Activated CD8-positive, alpha-beta memory T cell treated with anti-CD3 and anti-CD28 coated beads, Interleukin-2, amount 50 U/mL, for 48 hours (primary cell): Measurements from ENCODE around the gene DEPDC5.

Experiments
- DNase-seq: peaks from one replicate; pipeline ENCODE4 v3.0.0-alpha.2; 2020

The DEPDC5 gene

GRCh38 chr22:31933406-31933805, 179.6 kb downstream of the DEPDC5 start:
- DNase-seq: no peak

GRCh38 chr22:31933816-31934482, 180.1 kb downstream of the DEPDC5 start:
- DNase-seq: no peak

GRCh38 chr22:31935961-31936635, 182.3 kb downstream of the DEPDC5 start:
- no peak for DNase-seq

- DNase-seq: no peak
Observed at GRCh38 chr22:31937341-31937740, 183.5 kb downstream of the DEPDC5 start.

GRCh38 chr22:31938296-31938695, 184.5 kb downstream of the DEPDC5 start:
- DNase-seq: no peak

- DNase-seq: no peak
Observed at GRCh38 chr22:31940506-31940905, 186.7 kb downstream of the DEPDC5 start.

- no peak for DNase-seq
Observed at GRCh38 chr22:31942091-31942490, 188.3 kb downstream of the DEPDC5 start.

GRCh38 chr22:31943206-31943977, 189.6 kb downstream of the DEPDC5 start:
- no peak for DNase-seq

GRCh38 chr22:31943978-31944699, 190.3 kb downstream of the DEPDC5 start, which contains the start of gene YWHAH:
Gene YWHAH, plus strand, starts transcription at chr22:31944535. Its CDS starts 199 bp downstream, at chr22:31944734.
- peak; percentile 95 for DNase-seq

- peak; percentile 75 for DNase-seq
Observed at GRCh38 chr22:31944700-31945442, 191.1 kb downstream of the DEPDC5 start.

GRCh38 chr22:31945443-31945855, 191.6 kb downstream of the DEPDC5 start:
- DNase-seq: no peak

- DNase-seq: no peak
Observed at GRCh38 chr22:31945971-31946680, 192.3 kb downstream of the DEPDC5 start.

GRCh38 chr22:31947296-31947695, 193.5 kb downstream of the DEPDC5 start:
- no peak for DNase-seq

GRCh38 chr22:31948002-31948401, 194.2 kb downstream of the DEPDC5 start:
- no peak for DNase-seq

- DNase-seq: no peak
Observed at GRCh38 chr22:31950226-31950625, 196.4 kb downstream of the DEPDC5 start.

- DNase-seq: peak; percentile 64
Observed at GRCh38 chr22:31951194-31952093, 197.6 kb downstream of the DEPDC5 start.

- no peak for DNase-seq
Observed at GRCh38 chr22:31952094-31952401, 198.2 kb downstream of the DEPDC5 start.

GRCh38 chr22:31952472-31952871, 198.7 kb downstream of the DEPDC5 start:
- DNase-seq: no peak

GRCh38 chr22:31953261-31953660, 199.4 kb downstream of the DEPDC5 start:
- no peak for DNase-seq
